GM19324 (cell line): Measurements from ENCODE around the gene SLIT3.

Experiments
- ATAC-seq: cut with Tn5 transposase; IDR thresholded peaks from one replicate; pipeline ENCODE4 v1.9.1; 2021; ENCODE audit warnings: mild to moderate bottlenecking, moderate library complexity; ENCODE audit not compliant: unreplicated experiment, low FRiP score

Gene SLIT3

DNA sequence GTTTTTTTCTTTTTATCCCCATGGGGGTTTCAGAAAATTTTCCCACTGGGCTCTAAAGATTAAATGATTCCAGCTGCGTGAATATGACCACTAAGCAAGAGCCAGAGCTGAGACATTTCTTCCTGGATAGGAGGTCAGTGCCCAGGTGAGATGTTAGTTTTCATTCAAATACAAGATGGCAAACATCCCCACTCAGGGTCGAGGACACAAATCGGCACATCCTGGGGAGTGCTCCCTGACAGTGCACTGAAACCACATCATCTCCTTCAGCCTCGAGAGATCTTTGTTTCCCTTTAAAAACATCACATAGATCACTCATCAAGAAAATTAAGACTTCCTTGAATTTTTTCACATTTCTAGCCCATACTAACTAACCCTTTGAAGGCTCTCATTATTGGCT, 448.6 kb downstream of the SLIT3 start:
- no peak for ATAC-seq

DNA sequence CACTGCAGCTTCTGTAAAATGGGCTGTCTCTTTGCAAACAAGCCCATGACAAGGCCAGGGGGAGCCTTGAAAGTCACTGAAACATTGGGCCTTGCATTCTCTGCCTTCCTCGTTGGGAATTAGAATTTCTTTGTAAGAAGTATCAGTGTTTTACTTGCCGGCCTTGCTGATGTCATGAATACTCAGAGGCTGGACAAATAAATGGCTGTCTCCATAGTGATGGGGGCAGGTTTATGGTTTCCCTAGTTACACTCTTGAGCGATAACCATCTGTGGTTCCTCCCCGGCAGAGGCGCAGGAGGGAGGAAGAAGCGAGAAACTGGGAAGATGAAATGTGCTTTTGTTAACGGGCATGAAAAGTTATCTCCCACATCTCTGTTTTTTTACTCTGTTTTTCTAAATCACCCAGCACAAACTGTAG, 449.0 kb downstream of the SLIT3 start:
- ATAC-seq, result no peak

DNA sequence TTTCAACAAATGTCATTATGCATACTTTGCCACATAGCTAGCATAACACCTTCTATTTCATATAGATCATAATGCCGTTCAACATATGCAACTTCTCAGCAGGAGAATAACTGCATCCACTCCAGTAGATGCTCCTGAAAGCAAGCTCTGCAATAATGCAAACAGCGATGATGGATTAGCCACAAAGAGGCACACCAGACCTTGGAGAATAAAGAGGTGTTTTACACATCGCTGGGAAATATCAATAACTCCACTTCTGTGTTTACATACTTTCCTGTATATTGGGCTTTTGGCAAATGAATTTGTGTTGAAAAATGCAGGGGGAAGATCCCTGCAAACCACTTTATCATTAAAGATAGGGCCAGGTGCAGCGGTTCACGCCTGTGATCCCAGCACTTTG, 450.3 kb downstream of the SLIT3 start:
- no peak for ATAC-seq

DNA sequence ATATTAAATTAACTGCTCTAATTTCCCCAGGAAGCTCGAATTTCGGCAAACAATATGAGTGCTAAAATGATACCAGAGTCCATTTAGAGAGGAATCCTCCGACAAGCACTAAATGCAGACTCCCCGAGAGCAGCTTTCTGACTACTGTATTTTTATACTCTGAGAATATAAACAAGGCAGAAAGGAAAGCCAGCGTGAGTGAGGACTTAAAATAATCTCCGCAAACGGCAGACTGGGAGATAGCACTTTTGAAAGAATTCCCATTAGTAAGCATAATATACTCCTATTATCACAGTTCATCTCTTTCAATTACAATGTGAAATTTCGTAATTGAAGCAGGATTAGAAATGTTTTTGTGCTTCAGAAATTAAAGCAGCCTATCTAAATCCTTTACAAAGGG, 452.4 kb downstream of the SLIT3 start:
- no peak for ATAC-seq

DNA sequence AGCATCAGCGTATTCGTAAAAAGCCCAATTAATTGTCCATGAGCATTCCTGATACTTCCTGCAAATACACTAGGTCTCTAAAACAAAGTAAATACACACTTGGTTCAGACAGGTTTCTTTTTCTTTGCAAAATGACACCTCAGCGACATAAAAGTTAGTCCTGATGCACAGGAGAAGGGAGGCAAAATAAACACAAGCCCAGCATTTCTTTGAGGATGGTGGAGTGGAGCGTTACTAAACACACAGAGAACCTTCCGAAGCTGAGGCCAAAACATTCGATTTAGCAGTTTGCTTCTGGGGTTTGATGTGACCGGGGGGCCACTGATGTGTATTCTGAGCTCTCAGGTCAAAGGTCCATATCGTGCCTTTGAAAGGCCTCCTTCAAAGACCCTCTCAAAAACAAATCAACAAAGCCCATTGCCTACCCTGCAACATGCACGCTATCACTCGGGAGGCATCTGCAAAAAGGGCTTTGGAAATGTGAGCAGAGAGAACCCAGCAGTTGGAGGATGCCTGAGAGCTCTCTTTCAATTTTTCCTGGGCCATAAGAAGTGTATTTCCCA, 453.3 kb downstream of the SLIT3 start:
- ATAC-seq, result no peak

DNA sequence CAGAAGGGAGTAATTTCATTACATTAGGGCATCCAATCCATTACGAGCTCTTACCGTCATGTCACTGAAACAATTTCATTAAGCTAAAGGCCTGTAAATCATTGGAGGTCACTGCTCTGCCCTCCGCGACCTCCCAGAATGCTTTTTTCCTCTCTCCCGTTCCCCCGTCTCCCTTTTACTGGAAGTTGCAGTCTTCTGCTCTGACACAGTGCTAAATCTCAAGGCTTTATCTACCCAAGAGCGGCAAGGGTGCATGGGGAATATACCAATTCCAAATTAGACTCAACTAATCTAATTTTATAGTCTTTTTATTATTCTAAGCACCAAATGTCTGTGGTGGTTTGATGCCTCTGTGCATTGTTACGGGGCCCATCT, 456.0 kb downstream of the SLIT3 start:
- ATAC-seq, result no peak

DNA sequence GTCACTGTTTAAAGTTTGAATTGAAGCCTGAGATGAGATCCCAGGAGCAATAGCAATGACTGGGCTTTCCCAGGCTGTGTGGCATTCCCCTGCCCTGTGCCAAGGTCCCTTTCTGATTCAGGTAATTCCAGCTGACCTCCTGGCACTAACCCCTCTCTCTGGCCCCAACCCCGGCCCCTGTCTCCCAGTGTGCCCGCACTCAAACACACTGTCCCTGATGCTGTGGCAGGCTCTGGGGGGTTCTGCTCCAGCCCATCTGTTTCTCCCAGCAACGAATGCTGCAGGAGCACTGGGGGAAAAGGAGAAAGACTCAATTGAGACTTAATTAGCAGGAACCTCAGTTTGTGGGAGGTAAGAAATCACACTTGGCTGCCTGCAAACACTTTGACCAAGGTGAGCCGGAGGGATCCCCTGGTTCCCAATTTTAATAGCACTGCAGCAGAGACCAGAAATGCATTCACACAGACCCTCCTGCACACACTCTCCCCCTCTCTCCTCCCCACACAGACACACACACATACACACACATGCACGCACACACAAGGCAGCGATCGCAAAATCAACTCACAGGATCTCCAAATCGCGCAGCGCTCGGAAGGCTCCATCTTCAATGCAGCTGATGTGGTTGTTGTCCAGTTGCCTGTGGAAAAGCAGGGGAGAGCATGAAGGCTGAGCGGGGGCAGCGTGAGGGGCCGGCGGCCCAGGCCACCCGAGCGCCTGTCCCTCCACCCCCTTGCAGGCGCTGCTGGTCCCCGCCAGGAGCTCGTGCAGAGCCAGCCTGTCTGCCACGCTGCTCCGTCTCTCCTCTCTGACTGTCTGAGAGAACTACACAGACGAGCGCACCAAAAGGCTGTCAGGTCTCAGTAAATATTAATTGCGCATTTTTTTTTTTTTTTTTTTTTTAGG, 456.7 kb downstream of the SLIT3 start:
- no peak for ATAC-seq

DNA sequence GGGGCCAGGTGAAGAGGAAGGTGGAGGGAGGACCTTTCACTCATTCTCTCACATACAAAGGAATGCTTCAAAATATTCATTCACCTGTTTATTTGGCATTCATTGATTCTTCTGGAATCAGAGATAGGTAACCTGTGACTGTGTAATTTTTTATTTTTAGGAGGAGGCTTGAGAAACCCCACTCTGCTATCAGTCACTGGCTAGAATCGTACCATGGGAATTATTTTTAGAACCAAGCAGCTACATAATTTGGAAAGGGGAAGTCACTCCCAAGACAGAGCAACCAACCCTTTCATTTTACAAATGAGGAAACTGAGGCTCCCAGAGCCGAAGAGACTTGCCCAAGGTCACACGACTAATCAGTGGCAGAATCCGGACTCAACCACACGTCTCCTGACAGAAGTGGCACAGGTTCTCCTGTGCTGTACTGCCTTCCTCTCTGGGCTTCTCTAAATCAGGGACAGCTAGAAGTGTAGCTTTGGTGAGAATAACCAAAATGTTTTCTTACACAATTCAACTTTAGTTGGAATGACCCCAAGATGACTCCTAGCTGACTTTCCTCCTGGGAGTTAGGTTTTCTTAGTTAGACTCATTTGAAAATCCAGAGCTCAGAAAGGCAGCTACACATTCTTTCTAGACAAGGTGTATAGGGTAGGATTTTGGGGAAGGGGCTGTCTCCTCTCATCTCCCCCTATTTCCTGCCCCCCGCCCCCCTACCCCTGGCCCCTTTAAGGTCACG, 457.5 kb downstream of the SLIT3 start:
- ATAC-seq, result no peak

DNA sequence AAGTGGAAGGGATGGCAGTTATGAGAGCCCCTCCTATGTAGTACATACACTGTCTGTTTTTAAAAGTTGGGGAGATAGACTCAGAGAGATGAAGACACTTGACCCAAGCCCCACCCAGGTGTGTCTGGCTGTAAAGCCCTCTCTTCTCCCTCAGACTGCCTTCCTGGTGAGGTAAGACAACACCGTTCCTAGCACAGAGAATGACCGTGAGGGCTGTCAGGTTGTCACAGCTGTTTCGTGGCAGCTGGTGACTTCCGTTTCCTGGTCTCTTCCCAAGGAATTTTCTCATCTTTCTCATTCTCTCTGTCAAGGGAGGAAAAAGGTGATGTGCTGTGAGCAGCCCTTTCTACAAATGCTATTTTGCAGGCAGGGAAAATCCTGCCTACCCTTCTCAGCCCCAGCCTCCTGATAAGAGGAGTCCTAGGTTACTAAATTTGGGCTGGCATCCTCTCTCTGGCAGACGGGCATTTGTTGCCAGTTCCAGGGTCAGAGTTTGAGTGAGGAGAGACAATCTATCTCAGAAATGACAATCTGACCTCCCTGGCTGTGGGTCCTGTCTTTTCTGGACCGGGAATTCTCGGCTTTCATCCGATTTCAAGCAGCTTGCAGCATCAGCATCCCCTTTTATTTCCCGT, 458.3 kb downstream of the SLIT3 start:
- no peak for ATAC-seq

DNA sequence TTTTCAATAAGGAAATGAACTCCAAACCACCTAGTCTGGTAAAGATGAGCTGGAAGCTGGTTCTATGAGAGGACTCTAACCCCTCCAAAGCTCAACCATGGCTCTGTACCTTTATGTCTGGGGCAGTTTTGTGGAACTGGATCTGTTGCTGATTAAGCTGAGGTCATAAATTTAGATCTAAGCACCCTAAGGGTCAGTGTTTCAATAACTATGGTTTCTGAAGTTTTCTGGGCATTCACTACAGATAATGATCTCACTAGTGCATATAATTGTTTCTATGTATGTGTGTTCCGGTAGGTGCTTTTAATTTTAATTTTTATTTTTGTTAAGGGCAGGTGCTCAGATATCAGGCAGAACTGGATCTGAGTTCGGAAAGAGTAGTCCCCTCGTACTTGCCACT, 463.1 kb downstream of the SLIT3 start:
- ATAC-seq, result no peak

DNA sequence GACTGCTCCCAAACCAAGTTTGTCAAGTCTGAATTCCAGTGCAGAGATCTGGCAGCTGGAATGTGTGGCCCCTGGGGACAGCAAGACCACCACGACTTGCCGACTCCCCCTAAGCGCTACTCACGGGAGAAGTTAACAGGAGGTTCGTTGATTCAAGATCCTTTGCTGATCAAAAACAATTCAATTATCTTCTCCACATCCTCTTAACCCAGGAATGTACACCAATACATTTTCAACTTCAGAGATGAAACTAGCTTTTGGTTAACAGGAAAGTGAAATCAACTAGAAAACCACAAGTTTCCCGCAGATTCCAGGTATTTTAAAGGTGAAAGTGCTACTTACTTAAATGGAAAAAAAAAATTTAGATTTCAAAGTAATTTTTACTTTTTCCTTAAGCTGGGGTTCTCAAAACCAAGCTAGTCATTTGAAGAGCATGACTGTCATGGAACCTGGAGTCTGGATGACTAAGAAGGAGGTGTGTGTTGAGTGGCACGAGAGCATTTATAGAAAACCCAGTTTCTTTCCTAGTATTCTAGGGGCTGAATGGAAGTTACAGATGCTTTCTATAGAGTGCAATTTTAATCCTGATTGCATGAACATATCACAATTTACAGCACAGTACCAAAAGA, 464.2 kb downstream of the SLIT3 start:
- no peak for ATAC-seq

DNA sequence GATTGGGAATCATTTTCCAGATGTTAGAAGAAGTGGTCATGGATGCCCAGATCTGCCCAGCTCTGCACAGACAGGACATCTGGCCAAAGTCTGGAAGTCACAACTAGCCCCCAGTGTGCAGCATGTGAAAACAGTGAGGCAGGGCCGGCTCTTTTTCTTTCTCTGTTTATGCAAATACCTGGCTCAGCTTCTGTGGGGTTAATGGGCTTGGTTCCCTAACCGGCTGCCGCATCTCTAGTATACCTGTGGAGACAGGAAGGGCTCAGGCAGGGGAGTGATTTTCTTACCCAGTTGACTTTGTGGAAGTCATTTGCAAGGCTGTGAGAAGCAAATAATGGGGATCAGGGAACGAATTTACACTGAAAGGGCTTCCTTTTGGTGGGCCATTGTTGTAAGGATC, 467.0 kb downstream of the SLIT3 start:
- no peak for ATAC-seq

DNA sequence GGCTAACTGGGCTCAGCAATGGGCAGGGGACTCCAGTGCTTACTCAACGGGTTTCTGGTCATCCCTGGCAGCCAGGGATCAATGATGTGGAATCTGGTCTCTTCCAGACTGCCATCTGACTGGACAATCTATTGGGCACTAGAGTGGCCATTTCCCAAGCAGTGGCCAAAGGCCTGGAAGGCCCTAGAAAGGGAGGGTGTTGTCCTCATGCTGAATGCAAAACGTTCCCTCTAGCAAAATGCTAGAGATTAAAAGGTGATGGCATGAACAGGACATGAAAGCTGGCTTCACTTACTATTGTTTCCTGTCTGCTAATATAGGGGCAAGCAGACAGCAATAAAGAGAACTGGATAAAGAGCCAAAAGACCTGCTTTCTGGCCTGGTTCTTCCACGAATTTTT, 467.6 kb downstream of the SLIT3 start:
- no peak for ATAC-seq

DNA sequence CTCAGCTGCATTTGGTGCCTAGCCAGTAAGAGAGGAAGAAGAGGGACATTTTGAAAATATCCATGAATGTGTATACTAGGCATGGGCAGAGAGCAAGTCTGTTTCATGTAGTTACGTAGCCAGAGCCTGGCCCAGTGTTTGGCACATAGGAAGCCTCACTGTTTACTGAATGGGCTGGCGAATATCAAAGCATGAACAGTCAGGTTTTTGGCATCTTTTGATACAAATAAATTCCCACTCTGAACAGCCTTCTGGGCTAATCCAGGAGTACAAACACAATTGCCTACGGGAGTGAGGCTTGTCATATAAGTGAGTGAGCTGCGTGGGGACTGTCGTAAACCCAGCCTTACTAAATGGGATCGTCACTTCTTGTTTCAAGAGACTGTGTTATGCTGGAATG, 468.6 kb downstream of the SLIT3 start:
- no peak for ATAC-seq

DNA sequence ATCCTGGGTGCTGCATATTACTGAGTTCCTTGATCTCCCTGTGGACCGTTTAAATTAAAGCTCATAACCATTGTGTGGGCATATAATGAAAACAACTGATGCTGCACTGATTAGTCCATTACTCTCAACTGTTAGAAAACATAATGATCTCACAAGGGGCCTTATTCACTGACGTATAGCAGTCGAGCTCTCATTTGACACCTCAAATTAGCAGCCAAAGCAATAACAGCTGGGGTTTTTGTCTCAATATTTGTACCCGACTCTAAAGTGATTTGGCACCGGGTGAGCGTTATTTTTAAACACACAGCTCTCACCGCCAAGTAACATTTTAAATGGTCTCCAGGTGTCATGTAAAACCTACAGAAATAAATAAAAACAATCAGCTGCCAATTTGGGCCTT, 469.6 kb downstream of the SLIT3 start:
- ATAC-seq, result no peak

DNA sequence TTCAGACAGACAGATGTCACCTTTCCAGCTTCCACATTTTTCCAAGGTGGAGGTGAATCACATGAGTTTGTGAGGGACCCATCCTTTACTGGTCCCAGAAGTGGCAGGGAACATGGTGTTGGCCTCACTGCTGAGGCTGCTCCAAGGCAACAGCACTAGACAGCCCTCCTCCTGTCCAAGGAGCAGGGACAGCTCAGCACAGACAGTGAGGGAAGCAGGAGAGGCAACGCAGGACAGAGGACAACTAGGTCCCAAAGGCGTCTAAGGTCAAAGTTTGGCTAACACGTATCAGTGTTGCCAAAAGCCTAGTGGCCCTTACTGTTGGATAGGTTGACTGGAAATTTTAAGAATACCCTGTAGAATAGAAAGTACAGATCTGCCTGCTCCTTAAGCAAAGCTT, 470.1 kb downstream of the SLIT3 start:
- ATAC-seq, result no peak

DNA sequence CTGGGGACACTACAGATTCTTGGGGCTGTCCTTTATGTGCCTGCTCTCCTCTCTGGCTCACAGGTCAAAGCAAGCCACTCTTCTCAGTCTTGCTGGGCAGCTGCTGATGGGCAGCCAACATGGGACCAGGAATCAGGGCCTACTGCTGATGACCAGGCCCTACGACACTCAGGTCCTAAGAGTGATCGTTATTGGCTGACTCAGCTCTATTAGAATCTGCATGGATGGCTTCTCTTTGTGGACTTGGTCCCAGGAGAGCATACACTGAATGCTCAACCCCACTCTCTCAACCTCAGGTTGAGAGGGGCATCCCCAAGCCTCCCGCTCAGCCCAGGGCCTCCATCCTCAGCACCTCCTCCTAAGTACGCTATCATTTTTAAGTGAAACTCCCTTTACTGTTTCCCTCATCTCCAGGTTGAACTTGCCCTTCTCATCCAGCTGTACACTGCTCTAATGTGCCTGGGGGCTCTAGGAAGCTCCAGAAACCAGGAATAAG, 471.0 kb downstream of the SLIT3 start:
- ATAC-seq, result no peak

DNA sequence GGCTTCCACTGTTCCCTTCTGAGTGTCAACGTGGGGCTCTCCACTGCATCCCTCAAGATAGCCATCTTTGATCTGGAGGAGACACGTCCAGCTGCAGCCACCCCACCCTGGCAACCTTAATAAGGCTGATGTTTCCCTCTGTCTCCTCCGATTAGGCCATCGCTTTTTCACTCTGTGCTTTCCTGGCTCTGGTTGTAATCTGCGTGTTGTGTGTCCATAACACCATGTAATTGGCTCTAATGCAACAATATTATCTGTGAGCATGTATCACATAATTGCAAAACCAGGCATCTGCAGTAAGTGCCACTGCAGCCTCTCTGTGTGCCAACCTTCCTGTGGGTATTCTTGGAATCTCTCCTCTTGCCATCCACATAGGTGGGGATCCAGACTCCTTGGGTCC, 471.9 kb downstream of the SLIT3 start:
- ATAC-seq, result no peak

DNA sequence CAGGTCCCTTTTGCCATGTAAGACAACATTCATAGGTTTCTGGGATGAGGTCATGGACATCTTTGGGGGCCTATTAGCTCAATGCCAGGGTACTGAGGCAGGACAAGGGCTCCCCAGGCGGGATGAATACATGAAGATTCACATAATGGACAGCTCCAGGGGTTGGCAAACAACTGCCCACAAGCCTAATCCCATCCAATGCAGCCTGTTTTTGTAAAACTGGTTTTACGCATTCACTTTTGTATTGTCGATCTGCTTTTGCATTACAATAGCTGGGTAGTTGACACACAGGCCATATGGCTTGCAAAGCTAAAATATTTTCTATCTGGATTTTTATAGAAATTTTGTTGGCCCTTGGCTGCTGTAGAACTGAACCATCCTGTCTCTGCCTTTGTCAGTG, 473.3 kb downstream of the SLIT3 start:
- ATAC-seq, result no peak

DNA sequence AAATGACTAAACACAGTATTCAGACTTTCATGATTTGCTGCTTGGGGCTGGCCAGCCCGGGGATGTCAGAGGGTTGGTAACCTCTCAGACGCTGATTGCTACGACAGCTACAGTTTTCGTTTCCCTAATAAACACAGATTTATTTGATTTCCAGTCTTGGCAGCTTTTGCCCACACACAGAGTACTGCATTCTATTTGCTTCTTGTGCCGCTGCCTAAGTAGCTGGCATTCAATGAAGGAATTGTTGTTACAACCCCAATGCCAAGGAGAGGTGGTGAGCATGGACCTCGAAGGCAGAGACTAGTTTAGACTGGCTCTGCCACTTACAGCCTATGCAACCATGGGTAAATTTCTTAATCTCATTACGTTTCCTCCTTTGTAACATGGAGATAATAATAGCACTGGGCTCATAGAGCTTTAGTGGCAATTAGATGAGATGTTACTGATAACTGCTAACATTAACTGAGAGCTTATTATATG, 474.7 kb downstream of the SLIT3 start:
- ATAC-seq, result no peak
